Panc1 (cell line): ENCODE measurements around the gene BCAS3.

ENCODE experiments used
- POLR2AphosphoS5 ChIP-seq: IDR thresholded peaks from 2 replicates; pipeline ENCODE4 v1.6.1; 2012; ENCODE audit warnings: mild to moderate bottlenecking, low read depth, low read length, moderate library complexity
- REST ChIP-seq, 2 experiments: IDR thresholded peaks; 2 replicates each; pipeline ENCODE4 v1.6.1; 2011 to 2012; ENCODE audit warnings: low read depth in 2 of 2, control low read depth in 1 of 2, low read length in 1 of 2, mild to moderate bottlenecking in 1 of 2, moderate library complexity in 1 of 2; ENCODE audit not compliant: insufficient read depth in 1 of 2
- TCF7L2 ChIP-seq: IDR thresholded peaks from 2 replicates; pipeline ENCODE4 v1.6.1; 2011; ENCODE audit warnings: mild to moderate bottlenecking, low read depth, low read length, inconsistent platforms
- TF ChIP-seq, protein P1 (sequence below): fragments of 450-650 bp; IDR thresholded peaks from 2 replicates; pipeline ENCODE4 v1.5.1; 2017; ENCODE audit warnings: mild to moderate bottlenecking

DNA sequence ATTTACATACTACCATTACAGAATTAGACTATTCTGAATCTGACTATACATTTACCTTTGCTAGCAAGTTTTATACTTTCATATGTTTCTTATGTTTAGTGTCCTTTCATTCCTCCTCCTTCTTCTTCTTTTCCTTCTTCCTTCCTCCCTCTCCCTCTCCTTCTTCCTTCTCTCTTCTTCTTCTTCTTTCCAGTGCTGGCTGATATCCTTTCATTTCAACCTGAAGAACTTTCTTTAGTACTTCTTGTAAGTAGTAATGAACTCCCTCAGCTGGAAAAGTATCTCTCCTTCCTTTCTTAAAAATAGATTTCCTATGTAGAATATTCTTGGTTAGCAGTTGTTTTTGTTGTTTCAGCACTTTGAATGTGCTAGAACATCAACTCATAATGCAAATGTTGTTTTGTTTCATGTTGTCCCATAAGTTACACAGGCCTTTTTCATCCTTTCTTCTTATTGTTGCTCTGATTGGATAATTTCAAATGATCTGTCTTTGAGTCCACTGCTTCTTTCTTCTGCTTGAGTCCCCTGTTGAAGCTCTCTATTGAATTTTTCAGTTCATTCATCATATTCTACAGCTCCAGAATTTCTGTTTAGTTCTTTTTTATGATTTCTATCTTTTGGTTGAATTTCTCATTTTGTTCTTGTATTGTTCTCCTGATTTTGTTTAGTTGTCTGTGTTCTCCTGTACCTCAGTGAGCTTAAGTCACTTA lies 759.5 kb downstream of the BCAS3 start:
- TF ChIP-seq, protein P1, sequence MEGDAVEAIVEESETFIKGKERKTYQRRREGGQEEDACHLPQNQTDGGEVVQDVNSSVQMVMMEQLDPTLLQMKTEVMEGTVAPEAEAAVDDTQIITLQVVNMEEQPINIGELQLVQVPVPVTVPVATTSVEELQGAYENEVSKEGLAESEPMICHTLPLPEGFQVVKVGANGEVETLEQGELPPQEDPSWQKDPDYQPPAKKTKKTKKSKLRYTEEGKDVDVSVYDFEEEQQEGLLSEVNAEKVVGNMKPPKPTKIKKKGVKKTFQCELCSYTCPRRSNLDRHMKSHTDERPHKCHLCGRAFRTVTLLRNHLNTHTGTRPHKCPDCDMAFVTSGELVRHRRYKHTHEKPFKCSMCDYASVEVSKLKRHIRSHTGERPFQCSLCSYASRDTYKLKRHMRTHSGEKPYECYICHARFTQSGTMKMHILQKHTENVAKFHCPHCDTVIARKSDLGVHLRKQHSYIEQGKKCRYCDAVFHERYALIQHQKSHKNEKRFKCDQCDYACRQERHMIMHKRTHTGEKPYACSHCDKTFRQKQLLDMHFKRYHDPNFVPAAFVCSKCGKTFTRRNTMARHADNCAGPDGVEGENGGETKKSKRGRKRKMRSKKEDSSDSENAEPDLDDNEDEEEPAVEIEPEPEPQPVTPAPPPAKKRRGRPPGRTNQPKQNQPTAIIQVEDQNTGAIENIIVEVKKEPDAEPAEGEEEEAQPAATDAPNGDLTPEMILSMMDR = no peak
- TF ChIP-seq POLR2AphosphoS5 (no peak), TCF7L2 (no peak), REST (IDR thresholded peaks at IDR 0.05; ENCODE audit: insufficient read depth in 1 of 2, low read depth in 2 of 2, low read length in 1 of 2) (no peak)
